Measurements from ENCODE around the gene ZMYM4.

The ZMYM4 gene

DNA sequence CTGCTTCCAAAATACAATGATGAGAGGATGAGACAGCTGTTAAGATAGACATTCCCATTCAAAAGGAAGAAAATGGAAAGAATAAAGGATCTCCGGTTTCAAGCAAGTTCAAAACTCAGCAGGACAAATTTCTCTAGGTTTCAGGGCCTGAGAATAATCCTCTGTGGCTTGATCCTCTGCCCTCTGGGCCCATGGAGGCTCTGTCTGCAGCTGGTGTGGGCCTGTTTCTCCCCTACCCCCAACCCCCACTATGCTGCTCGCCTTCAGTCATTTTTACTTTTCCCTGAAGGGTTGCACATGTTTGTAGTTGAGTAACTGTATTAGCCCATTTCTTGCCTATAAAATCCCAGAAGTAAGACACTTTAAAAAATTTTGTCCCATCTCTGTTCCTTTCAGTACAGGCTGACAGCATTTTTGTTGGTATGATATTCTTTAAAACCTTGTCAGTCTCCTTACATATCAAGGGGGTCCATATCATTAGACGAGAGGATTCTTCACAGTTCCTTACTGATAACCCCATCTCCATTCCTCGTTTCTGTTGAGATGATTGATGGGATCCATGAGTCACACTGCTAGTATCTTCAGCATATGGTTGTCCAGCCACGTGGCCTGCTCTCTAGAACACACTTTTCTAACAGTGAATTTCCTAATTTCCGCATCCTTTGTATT, 10.5 kb downstream of the ZMYM4 start:
- no peak for DNase-seq

DNA sequence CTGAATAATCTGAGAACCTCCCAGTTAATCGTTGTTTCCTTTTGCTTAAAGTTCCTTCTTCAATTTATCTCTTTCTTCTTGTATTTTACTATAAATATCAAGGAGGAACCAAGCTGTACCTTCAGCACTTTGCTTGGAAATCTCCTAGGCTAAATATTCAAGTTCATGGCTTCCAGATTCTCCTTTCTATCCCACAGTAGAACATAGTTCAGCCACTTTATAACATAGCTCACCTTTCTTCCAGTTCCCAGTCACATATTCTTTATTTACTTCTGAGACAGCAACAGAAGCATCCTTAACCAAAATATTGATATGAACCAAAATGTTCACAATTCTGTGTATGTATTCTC, 11.0 kb downstream of the ZMYM4 start:
- DNase-seq, result no peak

DNA sequence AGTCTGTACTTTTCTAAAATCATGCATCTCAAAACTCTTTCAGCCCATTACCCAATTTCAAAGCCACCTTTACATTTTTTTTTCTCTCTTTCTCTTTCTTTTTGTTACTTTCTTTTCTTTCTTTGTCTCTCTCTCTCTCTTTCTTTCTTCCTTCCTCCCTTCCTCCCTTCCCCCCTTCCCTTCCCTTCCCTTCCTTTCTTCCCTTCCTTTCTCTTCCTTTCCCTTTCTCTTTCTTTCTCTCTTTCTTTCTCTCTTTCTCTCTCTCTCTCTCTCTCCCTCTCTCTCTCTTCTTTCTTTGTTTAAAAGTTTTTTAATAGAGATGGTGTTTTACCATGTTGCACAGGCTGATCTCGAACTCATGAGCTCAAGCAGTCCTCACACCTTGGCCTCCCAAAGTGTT, 11.5 kb downstream of the ZMYM4 start:
- no peak for DNase-seq

DNA sequence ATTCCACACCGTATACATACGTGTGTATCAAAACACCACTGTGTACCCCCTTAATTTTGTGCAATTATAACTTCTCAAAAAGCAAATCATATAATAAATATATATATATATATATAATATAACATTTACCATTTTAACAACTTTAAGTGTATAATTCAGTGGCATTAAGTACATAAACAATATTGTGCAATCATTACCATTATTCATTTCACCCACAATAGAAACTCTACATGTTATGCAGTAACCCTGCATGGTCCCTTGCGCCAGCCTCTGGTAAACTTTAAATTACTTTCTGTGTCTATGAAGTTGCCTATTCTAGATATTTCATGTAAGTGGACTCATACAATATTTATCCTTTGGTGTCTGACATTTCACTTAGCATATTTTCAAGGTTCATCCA, 13.1 kb downstream of the ZMYM4 start:
- no peak for DNase-seq

DNA sequence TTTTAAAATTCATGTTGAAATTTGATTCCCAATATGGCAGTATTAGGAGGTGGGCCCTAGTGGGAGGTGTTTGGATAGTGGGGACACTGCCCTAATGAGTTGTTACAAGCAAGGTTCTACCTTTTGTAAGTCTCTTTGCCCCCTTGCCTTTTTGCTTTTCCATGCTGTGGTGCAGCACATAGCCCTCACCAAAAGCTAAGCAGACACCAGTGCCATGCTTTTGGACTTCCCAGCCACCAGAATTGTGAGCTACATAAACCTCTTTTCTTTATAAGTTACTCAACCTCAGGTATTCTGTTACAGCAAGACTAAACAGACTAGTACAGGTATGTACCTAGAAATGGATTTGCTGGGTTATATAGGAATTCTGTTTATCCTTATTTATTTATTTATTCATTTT, 13.7 kb downstream of the ZMYM4 start:
- no peak for DNase-seq

DNA sequence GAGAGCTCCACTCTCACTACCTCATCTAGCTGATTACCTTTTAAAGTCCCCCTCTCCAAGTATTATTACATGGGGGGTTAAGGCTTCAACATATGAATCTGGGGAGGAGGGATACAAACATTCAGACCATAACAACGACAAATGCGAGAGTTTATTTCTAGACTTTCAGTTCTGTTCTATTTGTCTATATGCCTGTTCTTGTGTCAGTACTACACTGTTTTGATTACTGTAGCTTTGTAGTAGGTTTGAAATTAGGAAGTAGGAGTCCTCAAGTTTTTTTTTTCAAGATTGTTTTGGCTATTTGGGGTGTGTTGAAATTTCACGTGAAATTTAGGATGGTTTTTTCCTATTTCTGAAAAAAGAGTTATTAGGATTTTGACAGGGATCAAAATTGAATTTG, 16.3 kb downstream of the ZMYM4 start:
- DNase-seq, result no peak

DNA sequence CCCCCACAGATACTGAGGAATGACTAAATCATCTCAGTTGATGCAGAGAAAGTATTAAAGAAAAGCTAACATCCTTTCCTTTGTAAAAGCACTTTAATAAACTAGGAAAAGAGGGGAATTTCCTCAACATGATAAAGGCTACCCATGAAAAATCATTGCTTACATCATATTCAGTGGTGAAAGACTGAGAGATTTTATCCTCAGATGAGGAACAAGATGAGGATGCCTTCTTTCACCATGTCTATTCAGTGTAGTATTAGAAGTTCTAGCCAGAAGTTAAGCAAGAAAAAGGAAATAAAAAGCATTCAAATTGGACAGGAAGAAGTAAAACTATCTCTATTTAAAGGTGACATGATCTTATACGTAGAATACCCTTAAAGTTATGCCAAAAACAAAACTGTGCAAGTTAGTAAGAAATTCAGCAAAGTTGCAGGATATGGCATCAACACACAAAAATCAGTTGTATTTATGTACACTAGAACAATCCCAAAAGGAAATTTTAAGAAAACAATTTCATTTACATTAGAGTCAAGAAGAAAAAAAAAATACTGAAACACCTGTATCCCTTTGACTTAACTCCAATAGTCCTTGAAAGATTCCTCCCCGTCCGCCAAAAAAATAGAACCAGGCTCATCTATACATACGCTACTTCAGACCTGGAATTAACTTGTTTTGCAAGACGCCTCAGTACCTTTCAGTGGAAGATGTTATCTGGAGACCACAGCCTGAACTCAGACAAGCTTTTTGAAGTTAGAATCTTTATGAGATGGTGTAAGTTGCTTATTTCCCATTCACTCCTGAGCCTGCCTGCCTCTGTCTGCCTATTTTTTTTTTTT, 17.5 kb downstream of the ZMYM4 start:
- peak; percentile 39 for DNase-seq

DNA sequence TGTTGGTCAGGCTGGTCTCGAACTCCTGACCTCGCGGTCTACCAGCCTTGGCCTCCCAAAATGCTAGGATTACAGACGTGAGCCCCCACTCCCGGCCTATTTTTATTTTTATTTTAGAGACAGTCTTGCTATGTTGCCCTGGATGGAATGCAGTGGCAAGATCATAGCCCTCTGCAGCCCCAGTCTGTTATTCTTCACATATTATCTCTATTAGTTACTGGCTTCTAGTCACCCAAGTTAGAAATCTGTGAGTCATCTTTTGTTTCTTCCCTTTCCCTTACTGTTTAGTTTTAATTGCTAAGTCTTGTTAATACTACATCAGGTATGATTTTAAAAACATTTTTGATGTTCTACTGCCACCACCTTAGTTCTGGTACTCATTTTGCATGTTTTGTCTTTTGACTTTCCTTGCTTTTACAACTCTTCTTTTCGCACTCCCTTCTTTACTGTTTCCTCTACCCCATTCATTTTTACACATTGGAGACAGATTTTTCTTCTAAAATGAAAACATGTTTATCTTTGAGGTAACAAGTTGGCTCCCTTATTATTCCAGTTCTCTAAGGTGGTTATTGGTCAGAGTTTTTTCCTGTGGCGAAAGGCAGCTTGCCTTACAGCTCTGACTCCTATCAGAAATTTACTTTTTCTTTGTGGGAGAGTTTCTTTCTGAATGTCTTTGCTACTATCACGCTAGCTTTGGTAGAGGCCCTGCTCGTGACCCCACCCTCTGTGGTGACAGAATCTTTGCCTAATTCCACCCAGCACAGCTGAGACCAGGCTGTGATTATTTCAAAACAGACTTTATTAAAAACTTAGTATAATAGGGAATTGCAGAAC, 19.5 kb downstream of the ZMYM4 start:
- no peak for DNase-seq

DNA sequence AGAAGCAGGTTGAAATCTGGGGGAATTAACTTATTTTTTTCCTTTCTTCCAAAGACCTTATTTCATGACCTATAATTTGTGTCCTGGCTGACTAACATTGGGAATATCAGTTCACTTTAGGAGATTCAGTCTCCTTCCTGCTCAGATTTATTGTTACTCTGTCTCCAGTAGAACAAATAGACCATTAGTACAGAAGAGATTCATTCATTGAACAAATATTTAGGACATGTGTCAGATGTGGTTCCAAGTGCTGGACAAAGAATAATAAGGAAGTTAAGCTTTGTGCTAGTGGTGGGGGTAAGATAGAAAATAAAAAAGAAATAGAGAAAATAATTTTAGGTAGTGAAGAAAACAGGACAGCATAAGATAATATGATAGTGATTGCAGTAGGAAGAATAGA, 20.3 kb downstream of the ZMYM4 start:
- no peak for DNase-seq

DNA sequence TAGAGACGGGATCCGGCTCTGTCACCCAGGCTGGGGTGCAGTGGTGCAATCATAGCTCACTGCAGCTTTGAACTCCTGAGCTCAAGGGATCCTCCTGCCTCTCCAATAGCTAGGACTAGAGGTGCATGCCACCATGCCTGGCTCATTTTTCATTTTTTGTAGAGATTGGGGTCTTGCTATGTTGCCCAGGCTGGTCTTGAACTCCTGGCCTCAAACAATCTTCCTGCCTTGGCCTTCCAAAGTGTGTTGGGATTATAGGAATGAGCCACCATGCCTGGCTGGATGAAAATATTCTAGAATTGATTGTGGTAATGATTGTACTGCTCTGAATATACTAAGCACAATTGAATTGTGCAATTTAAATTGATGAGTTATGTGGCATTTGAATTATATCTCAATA, 21.9 kb downstream of the ZMYM4 start:
- no peak for DNase-seq

DNA sequence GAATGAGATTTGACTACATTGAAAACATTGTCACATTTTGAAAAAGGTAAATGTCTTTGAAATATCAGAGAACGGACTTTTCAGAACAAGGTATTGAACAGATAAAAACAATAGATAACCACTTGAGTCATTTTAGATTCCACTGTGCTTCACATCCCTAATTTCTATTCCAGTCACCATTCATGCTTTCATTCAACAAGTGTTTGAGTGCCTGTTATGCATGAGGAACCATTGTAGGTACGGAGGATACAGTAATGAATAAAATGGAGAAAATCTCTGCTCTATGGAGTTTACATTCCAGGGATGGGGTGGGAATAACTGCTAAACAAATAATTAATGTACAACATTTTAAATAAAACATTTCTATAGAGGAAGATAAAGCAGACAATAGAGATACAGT, 26.3 kb downstream of the ZMYM4 start:
- DNase-seq, result no peak

DNA sequence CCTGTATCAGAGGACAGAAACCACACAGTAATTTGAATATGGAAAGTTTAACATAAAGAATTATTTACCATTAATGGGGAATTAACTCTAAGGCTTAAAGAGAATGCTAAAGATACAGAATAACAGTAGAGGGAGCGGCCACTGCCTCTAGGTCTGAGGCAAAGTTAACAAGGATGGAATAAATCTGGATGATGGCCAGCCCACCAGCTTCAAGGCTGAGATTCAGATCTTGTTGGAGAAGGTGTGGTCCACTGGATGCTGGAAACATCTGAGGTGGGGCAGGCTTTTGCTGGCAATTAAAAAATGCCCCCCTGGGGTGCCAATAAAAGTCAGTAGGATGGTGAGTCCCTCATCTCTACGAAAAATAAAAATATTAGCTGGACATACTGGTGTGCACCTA, 29.4 kb downstream of the ZMYM4 start:
- DNase-seq, result no peak

DNA sequence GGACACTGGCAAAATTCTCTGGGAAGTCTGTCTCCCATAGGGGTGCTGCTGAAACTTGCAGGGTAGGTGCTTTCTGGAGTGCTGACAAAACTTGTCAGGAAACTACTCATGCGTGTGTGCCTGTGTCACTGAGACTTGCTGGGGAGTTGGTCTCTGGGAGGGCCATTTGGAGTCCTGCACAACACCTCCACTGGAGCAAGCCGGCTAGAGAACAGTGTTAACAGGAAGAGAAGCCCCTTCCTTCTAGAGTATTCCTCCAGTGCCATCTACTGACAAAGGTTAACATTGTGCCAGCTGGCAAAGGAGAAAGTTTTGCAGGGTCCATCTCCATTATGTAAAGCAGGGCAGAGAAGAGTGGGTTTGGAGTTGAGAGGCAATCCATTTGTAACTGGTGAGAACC, 30.0 kb downstream of the ZMYM4 start:
- DNase-seq, result no peak

DNA sequence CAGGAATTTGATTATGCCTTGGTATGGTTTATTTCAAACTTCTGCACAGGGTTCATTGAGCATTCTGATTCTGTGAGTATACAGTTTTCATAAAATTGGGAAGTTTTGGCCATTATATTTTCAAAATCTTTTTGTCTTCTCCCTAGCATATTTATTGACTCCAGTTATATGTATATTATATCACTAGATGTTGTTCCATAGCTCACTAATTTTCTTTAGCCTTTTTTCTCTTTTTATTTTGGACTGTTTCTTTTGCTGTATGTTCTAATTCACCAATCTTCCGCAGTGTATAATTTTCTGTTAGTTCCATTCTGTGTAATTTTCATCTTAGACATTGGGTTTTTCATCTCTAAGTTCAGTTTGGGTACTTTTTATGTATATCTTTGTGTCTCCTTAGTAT, 31.9 kb downstream of the ZMYM4 start:
- DNase-seq, result no peak

DNA sequence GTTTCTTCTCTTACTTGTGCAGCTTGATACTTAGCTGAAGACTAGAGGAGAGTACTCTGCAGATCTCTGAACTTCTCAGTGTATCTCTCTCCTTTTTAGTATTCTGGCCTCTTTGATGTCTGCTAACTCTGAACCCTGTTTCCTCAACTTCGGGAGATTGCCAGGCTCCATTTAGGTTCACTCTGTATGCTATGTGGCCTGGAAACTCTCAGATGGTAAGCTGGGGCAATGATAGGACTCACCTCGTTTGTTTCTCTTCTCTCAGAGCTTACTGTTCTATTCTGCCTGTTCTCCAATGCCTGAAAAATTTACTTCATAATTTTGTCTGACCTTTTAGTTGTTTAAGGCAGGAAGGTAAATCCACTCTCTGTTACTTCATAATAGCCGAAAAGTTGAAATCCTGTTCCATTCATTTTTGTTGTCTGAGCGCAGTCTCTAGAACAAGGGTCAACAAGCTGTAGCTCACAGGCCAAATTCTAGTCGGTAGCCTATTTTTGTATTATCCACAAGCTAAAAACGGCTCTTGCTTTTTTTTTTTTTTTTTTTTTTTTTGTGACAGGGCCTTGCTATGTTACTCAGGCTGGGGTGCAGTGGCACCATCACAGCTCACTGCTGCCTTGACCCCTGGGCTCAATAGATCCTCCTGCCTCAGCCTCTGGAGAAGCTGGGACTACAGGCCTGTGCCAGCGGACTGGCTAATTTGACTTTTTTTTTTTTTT, 33.3 kb downstream of the ZMYM4 start:
- DNase-seq, result no peak

DNA sequence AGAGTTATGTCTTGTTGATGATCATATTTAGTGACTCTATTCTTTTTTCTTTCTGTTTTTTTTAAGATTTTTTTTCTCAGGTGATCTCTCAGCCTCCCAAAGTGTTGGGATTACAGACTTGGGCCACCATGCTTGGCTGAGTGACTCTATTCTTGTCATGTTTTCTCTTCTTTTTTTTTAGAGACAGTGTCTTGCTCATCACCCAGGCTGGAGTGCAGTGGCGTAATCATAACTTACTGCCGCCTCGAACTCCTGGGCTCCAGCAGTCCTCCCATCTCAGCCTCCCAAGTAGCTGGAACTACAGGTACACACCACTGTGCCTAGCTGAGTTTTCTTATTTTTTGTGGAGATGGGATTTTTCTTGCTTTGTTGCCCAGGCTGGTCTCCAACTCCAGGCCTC, 36.9 kb downstream of the ZMYM4 start:
- no peak for DNase-seq

DNA sequence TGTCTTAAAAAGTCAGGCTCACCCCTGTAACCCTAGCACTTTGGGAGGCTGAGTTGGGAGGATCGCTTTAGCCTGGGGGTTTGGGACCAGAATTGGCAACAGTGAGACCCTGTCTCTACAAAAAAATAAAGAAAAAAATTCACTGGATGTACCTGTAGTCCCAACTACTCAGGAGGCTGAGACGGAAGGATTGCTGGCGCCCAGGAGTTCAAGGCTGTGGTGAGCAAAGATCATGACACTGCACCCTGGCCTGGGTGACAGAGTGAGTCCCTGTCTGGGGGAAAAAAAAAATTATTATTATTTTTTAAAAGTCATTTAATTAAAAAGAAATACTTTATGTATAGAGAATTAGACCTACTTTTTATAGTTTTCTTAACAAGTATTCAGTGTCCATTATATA, 47.1 kb downstream of the ZMYM4 start:
- no peak for DNase-seq

DNA sequence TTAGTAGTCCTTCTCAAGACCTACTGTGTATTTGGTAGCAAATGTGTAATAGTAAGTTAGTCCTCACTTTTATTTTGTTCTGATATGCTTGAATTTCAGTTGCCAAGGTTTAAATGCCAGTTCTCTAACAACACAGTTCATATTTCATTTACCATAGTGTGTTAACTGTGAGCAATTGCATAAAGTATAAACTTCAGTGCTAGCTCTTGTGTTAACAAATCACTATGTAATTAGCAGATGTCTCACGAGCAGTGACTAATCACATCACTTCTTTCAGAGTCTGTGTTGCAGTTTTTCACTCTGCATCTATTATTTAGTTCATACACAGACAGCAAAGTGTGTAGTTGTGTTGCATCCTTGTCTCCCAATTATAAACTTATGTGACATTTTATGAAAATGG, 47.8 kb downstream of the ZMYM4 start:
- DNase-seq, result no peak

DNA sequence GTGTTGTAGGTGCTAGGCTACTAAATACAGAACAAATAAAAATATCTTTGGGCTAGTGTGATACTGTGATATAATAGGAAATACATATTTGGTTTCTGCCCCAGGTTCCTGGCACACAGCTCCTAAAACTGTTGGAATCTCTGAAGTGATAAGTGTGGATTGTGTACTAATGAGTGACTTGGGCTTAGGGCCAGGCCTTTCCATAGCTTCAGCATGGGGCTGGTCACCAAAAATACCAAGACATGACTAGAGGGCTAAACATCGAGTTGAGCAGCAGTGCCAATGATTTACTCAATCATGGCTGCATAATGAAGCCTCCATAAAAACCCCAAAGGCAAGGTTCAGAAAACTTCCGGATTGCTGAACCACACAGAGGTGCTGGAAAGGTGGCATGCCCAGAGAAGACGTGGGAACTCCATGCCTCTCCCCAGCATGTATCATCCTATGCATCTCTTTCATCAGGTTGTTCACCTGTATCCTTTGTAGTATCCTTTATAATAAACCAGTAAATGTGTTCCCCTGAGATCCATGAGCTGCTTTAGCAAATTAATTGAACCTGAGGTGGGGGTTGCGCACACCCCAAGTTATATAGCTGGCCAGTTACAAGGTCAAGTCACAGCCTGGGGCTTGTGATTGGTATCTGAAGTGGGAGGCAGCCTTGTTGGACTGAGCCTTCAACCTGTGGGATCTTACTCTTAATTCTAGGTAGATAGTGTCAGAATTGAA, 51.6 kb downstream of the ZMYM4 start:
- no peak for DNase-seq

DNA sequence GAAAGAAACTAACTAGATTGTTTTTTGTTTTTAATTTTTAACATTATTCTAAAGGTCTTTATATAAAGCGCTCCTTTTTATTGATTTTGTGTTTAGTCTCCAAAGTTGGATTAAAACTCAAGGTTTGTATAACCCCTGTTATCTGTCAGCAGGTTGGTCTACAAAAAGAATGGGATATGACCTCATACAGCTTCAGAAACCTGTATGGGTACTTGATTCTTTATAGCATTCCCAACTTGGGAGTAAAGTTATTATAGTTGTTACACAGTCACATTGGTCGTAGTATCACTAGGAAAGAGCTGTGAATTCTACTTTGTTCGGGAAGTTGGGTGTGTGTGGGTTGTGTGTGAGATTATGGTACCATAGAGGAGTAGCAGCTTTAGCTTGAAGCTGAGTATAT, 52.4 kb downstream of the ZMYM4 start:
- DNase-seq, result no peak

DNA sequence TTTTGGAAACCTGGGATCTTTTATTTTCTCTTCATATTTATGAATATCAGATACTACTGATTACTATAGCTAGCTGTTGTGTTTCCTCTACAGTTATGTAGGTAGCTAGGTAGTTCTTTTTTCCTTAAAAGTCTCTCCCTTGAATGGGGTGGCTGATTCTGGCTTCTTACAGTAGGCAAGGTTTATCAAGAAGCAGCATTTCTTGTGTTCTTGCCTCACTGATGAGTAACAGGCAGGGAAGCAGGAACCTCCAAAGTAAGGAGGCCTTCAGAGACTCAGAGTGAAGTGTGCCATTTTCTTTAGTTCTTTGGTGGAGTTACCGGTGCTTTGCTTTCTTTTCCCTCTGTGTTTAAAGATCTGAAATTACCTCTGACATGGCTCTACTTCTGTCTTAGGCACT, 56.0 kb downstream of the ZMYM4 start:
- DNase-seq, result no peak

DNA sequence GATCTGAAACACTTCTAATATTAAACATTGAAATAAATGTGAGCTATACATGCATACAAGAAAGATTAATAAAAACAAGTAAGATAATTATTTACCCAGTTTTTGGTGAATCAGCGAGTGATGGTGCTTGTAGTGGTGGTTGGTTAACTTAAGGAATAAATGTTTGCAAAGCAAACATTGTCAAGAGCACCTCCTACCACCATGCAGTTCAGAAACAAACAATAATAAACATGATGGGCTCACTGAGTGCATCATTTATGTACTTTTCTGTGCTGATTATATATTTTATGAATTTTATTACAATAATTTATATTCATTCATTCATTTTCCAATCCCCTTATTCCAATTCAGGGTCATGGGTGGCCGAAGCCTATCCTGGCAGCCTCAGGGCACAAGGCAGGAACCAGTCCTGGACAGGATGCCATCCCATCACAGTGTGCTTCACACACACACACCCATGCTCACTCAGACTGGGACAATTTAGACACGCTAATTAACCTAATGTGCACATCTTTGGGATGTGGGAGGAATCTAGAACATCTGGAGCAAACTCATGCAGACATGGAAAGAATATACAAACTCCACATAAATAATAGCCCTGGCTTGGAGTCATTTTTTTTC, 57.8 kb downstream of the ZMYM4 start:
- DNase-seq, result no peak

Measured in GF-D8 (cell line).